Endodermal cell (in vitro differentiated cells): ENCODE data around the gene ZC3H15. TPM values are rescaled to one million over a fixed set of nuclear protein-coding genes. Genes with fewer than 3 reads are reported as not detected.

ENCODE experiments used
- DNase-seq: peaks from one replicate; pipeline ENCODE4 v3.0.0-alpha.2; 2017
- H3K27ac ChIP-seq: 2 replicates; pipeline ENCODE4 v1.5.1; 2013; ENCODE audit warnings: mild to moderate bottlenecking, low read depth, low read length, moderate library complexity
- H3K27me3 ChIP-seq: 2 replicates; pipeline ENCODE4 v1.6.1; 2013; ENCODE audit warnings: mild to moderate bottlenecking, low read length, moderate library complexity; ENCODE audit not compliant: insufficient read depth, control insufficient read depth, poor library complexity, severe bottlenecking
- H3K36me3 ChIP-seq: 2 replicates; pipeline ENCODE4 v1.7.0; 2013; ENCODE audit warnings: mild to moderate bottlenecking, low read length, moderate library complexity; ENCODE audit not compliant: control insufficient read depth, insufficient read depth
- H3K4me1 ChIP-seq: one replicate; pipeline ENCODE4 v1.7.0; 2013; ENCODE audit warnings: low read length; ENCODE audit not compliant: control insufficient read depth, insufficient read depth
- H3K4me3 ChIP-seq: 2 replicates; pipeline ENCODE4 v1.5.1; 2013; ENCODE audit warnings: mild to moderate bottlenecking, low read length, moderate library complexity
- H3K9ac ChIP-seq: 2 replicates; pipeline ENCODE4 v1.6.1; 2013; ENCODE audit warnings: mild to moderate bottlenecking, low read length, moderate library complexity; ENCODE audit not compliant: poor library complexity, severe bottlenecking; ENCODE audit errors: extremely low read depth
- H3K9me3 ChIP-seq: 2 replicates; pipeline ENCODE4 v1.6.1; 2013; ENCODE audit warnings: mild to moderate bottlenecking, low read length, moderate library complexity; ENCODE audit not compliant: control insufficient read depth
- H3K27ac Mint-ChIP-seq: 2 replicates; pipeline ENCODE4 v1.8.0; 2020; ENCODE audit warnings: mixed read lengths
- H3K27me3 Mint-ChIP-seq: 2 replicates; pipeline ENCODE4 v1.8.0; 2021; ENCODE audit warnings: mild to moderate bottlenecking, mixed read lengths; ENCODE audit not compliant: insufficient read depth
- H3K36me3 Mint-ChIP-seq: 2 replicates; pipeline ENCODE4 v1.8.0; 2020; ENCODE audit warnings: low read depth, mixed read lengths
- H3K4me1 Mint-ChIP-seq: 2 replicates; pipeline ENCODE4 v1.8.0; 2020; ENCODE audit warnings: mixed read lengths
- H3K4me3 Mint-ChIP-seq: 2 replicates; pipeline ENCODE4 v1.8.0; 2020; ENCODE audit warnings: mild to moderate bottlenecking, moderate library complexity, mixed read lengths
- H3K9me3 Mint-ChIP-seq: 2 replicates; pipeline ENCODE4 v1.8.0; 2020; ENCODE audit warnings: mild to moderate bottlenecking, mixed read lengths
- CTCF ChIP-seq: fragments of 200-600 bp; sonication (generic); conservative IDR thresholded peaks from 2 replicates; pipeline ENCODE4 v1.5.0; 2021; ENCODE audit warnings: antibody characterized with exemption, mild to moderate bottlenecking
- WGBS, 2 experiments: methylation state at CpG; one replicate each; pipeline versions ENCODE4 v1.1.5 to v1.1.7; 2013; ENCODE audit warnings: missing lambda C conversion rate in 2 of 2, mixed read lengths in 1 of 2; ENCODE audit not compliant: insufficient coverage in 1 of 2, insufficient read length in 1 of 2; 5-methylcytosine and 5-hydroxymethylcytosine counted together
- total RNA-seq, 2 donors: library from RNA; stranded (reverse); fragmentation: NEBNext Ultra II Directional in 1 of 2; extraction: Animal tissue kit (Norgen Biotek cat#: 25700) in 1 of 2; gene quantifications; 2 replicates in 1 of 2; 3 replicates in 1 of 2; pipeline ENCODE4 v1.2.1, GENCODE V29; 2021

Gene ZC3H15
- total RNA-seq, 2 donors from 2014 or later = 54.6 to 59.3 TPM

DNA sequence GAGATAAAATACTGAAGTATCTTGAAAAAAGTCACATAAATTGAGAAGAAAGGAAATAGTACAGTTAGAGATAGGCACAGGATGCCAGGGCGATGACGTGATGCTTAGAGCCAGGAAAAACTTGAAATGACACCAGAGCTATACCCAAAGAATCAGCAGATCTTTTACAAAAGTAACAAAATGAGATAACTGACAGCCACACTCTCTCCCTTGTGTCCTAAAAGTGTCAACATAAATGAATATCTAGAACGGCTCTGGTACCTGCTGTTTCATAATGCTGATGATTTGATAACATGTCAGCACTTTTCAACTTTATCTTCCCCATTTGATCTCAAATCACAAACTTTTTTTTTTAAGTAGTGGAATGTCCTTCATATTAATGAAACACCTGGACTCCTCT, 45.6 kb upstream of the ZC3H15 start:
- no peak overlapping the region for H3K4me3 Mint-ChIP-seq
- no peak overlapping the region for H3K27ac Mint-ChIP-seq
- no peak for TF ChIP-seq CTCF
- peaks cover 34% of the 10 kb centered on the region for H3K9me3 Mint-ChIP-seq
- no peak overlapping the region for H3K27ac ChIP-seq
- WGBS, 2 experiments = 95% methylated on average over 3 of the region's 3 CpGs
- H3K36me3 Mint-ChIP-seq = peaks cover 21% of the 10 kb centered on the region
- H3K9ac ChIP-seq = no peak overlapping the region
- H3K27me3 ChIP-seq = no peaks in the 10 kb centered on the region
- no peaks in the 10 kb centered on the region for H3K27me3 Mint-ChIP-seq
- H3K36me3 ChIP-seq = no peaks in the 10 kb centered on the region
- H3K9me3 ChIP-seq = peaks cover 37% of the 10 kb centered on the region
- no peaks in the 10 kb centered on the region for H3K4me1 ChIP-seq
- H3K4me1 Mint-ChIP-seq = peaks cover 8% of the 10 kb centered on the region
- H3K4me3 ChIP-seq = no peak overlapping the region
- no peak for DNase-seq

DNA sequence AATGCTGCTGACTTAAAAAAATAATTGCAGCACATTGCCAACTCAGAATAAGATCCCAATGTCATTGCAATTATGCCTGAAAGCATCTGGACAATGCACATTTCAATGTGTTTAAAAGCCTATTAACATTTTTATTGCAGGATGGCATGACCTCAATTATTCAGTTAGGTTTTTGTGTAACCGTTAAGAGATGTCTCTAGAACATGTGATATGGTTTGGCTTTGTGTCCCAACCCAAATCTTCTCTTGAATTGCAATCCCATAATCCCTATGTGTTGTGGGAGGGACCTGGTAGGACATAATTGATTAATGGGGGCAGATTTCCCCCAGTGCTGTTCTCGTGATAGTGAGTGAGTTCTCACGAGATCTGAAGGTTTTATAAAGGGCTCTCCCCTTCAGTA, 43.2 kb upstream of the ZC3H15 start:
- no peaks in the 10 kb centered on the region for H3K27me3 Mint-ChIP-seq
- TF ChIP-seq CTCF = no peak
- no peak overlapping the region for H3K27ac ChIP-seq
- H3K4me1 Mint-ChIP-seq = peaks cover 8% of the 10 kb centered on the region
- H3K36me3 Mint-ChIP-seq = peaks cover 17% of the 10 kb centered on the region
- no peaks in the 10 kb centered on the region for H3K36me3 ChIP-seq
- no peak overlapping the region for H3K9ac ChIP-seq
- 80 to 88% methylated on average over 1 to 3 of the region's 3 CpGs for WGBS, 2 experiments
- no peak for DNase-seq
- H3K27ac Mint-ChIP-seq = no peak overlapping the region
- peaks cover 26% of the 10 kb centered on the region for H3K9me3 Mint-ChIP-seq
- no peaks in the 10 kb centered on the region for H3K27me3 ChIP-seq
- peaks cover 32% of the 10 kb centered on the region for H3K9me3 ChIP-seq
- no peak overlapping the region for H3K4me3 Mint-ChIP-seq
- H3K4me1 ChIP-seq = no peaks in the 10 kb centered on the region
- no peak overlapping the region for H3K4me3 ChIP-seq

- H3K27me3 ChIP-seq = no peaks in the 10 kb centered on the region
- H3K9me3 Mint-ChIP-seq = peaks cover 17% of the 10 kb centered on the region
- H3K4me3 Mint-ChIP-seq = no peak overlapping the region
- H3K27me3 Mint-ChIP-seq = no peaks in the 10 kb centered on the region
- H3K27ac Mint-ChIP-seq = no peak overlapping the region
- no peak for DNase-seq
- H3K36me3 Mint-ChIP-seq = peaks cover 10% of the 10 kb centered on the region
- peaks cover 22% of the 10 kb centered on the region for H3K9me3 ChIP-seq
- H3K4me3 ChIP-seq = no peak overlapping the region
- no peak overlapping the region for H3K9ac ChIP-seq
- 100% methylated on average over 2 of the region's 2 CpGs; no CpG with 5 or more reads in 1 of the 2 experiments for WGBS, 2 experiments
- peaks cover 8% of the 10 kb centered on the region for H3K4me1 Mint-ChIP-seq
- no peak for TF ChIP-seq CTCF
- H3K4me1 ChIP-seq = no peaks in the 10 kb centered on the region
- H3K27ac ChIP-seq = peak overlapping the region; percentile 44
- no peaks in the 10 kb centered on the region for H3K36me3 ChIP-seq
Measured at GRCh38 chr2:186443851-186444250, 42.2 kb upstream of the ZC3H15 start.
